AG09319 (cell line): ENCODE measurements around the gene CELF3.

Source experiments
- DNase-seq: peaks from one replicate; pipeline ENCODE4 v3.0.0-alpha.2; 2010; ENCODE audit warnings: low read depth; ENCODE audit errors: extremely low read depth
- TF ChIP-seq, protein P1 (sequence below): IDR thresholded peaks from 2 replicates; pipeline ENCODE4 v1.5.1; 2011; ENCODE audit warnings: low read depth, mild to moderate bottlenecking, inconsistent platforms, low read length, moderate library complexity

The CELF3 gene

GRCh38 chr1:151705753-151706463 is 10.7 kb downstream of the CELF3 start:
- no peak for DNase-seq
- TF ChIP-seq, protein P1, sequence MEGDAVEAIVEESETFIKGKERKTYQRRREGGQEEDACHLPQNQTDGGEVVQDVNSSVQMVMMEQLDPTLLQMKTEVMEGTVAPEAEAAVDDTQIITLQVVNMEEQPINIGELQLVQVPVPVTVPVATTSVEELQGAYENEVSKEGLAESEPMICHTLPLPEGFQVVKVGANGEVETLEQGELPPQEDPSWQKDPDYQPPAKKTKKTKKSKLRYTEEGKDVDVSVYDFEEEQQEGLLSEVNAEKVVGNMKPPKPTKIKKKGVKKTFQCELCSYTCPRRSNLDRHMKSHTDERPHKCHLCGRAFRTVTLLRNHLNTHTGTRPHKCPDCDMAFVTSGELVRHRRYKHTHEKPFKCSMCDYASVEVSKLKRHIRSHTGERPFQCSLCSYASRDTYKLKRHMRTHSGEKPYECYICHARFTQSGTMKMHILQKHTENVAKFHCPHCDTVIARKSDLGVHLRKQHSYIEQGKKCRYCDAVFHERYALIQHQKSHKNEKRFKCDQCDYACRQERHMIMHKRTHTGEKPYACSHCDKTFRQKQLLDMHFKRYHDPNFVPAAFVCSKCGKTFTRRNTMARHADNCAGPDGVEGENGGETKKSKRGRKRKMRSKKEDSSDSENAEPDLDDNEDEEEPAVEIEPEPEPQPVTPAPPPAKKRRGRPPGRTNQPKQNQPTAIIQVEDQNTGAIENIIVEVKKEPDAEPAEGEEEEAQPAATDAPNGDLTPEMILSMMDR = no peak

DNA sequence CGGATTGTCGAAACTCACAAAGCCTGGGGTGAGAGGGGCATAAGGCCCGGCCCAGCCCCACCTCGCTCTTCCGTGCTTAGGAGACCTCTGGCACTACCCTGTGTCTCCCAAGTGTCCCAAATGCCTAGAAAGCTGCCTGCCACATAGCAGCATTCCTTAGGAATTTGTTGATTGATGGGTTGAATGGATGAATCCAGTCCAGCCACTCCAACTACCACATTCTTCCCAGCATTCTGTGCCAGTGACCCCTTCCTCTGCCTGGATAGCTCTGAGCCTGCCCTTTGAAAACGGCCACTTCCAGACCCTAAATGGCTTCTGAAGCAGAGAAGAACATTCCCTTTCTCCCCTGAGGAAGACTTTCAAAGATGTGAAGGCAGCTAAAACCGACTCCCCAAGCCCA is 11.5 kb downstream of the CELF3 start:
- no peak for DNase-seq
- TF ChIP-seq, protein P1 = no peak

GRCh38 chr1:151704246-151704645 is 12.4 kb downstream of the CELF3 start:
- TF ChIP-seq, protein P1 = no peak
- no peak for DNase-seq

GRCh38 chr1:151703813-151704212 is 12.8 kb downstream of the CELF3 start:
- DNase-seq = no peak
- TF ChIP-seq, protein P1 = no peak

DNA sequence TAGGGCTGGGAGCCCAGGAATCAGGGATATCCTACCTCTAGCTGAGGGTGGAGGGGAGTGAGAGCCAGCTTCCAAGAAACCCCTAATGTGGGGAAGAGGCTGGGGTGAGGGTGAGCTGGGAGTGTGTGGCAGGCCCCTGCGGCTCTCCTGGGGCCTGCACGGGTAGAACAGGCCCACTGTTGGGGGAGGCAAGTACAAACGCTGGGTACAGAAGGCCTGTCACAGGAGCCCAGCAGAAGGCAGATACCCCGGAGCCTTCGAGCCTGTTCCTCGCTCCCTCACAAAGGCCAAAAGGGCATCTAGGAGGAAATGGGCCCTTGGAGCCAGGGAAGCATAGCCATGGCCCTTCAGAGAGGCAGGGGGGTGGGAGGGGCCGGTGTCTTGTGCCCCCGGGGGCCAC is 13.7 kb downstream of the CELF3 start:
- no peak for DNase-seq

DNA sequence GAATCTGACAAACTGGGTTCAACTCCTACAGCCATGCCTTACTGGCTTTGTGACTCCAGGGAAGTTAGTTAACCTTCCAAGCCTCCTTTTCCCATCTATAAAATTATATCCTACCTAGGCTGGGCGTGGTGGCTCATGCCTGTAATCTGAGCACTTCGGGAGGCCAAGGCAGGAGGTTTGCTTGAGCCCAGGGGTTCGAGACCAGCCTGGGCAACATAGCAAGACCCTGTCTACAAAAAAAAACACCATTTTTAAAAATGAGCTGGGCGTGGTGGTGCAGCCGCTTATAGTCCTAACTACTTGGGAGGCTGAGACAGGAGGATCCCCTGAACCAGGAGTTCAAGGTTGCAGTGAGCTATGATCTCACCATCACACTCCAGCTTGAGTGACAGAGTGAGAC is 15.1 kb downstream of the CELF3 start:
- no peak for DNase-seq
- TF ChIP-seq, protein P1 = no peak

More for the DNA sequence above, 13.7 kb downstream of the CELF3 start:
- TF ChIP-seq, protein P1 = no peak

DNA sequence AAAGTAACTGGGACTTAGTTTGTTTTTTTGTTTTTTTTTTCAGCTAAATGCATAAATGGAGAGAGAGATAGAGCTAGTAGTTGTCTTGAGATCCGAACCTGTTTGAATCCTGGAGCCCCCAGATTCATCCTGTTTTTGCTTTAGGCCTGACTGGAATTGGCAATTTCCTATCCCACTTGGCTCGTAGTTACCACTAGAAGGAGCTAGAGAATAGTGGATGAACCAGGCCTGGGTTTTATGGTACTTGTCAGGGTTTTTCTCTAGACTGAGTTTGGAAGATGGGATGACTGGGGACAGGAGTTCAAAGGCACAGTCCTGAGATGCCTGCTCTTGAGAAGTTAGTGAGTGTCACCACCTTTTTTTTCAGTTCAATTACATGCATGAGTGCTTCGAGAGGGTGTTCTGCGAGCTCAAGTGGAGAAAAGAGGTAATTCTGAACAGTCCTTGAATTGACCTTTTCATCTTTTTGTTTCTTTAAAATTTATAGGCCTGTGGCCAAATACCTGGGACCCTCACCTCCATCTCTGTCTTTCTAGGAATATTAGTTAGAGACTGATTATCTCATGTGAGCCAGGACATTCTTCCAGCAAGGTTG is 23.4 kb downstream of the CELF3 start:
- TF ChIP-seq, protein P1 = peak; percentile 73
- no peak for DNase-seq
